Prostate gland (tissue), 2 donors: ENCODE results near the gene NCOA3. TPM values are rescaled to one million over a fixed set of nuclear protein-coding genes. Genes with fewer than 3 reads are reported as not detected.
"Not testable (repeated sequence)": the region's sequence is repeated elsewhere in the genome, so short reads cannot be mapped to it uniquely, and the experiment has no call there.

ENCODE experiments used
- DNase-seq: peaks from one replicate; pipeline ENCODE4 v3.0.0-alpha.2; 2019; ENCODE audit warnings: low spot score
- H3K27ac ChIP-seq, 2 donors: fragments of 200-600 bp; sonication (generic); 2 replicates each; pipeline ENCODE4 v1.5.1; 2017 to 2019
- H3K27me3 ChIP-seq: fragments of 200-600 bp; sonication (generic); replicated peaks from 2 replicates; pipeline ENCODE4 v1.5.1; 2019; ENCODE audit not compliant: insufficient read depth
- H3K36me3 ChIP-seq, 2 donors: fragments of 200-600 bp; sonication (generic); 1 replicate in 1 of 2; 2 replicates in 1 of 2; pipeline versions ENCODE4 v1.5.1 to v1.8.1; 2017 to 2019
- H3K4me1 ChIP-seq: fragments of 200-600 bp; sonication (generic); replicated peaks from 2 replicates; pipeline ENCODE4 v1.5.1; 2019
- H3K4me3 ChIP-seq, 2 donors: fragments of 200-600 bp; sonication (generic); 2 replicates each; pipeline ENCODE4 v1.5.1; 2017 to 2019
- H3K9me3 ChIP-seq: fragments of 200-600 bp; sonication (generic); 2 replicates; pipeline ENCODE4 v1.5.1; 2017
- POLR2A ChIP-seq: fragments of 450-650 bp; IDR thresholded peaks from one replicate; pipeline ENCODE4 v1.6.1; 2016; ENCODE audit warnings: antibody characterized with exemption, mild to moderate bottlenecking
- POLR2AphosphoS5 ChIP-seq: sonication (generic); formaldehyde crosslinking; IDR thresholded peaks from one replicate; pipeline ENCODE4 v1.6.1; 2017; ENCODE audit warnings: antibody characterized with exemption
- WGBS: methylation state at CpG from one replicate; pipeline ENCODE4 v1.1.5; 2018; 5-methylcytosine and 5-hydroxymethylcytosine counted together
- intact Hi-C: fragments of 100-400 bp; cut with DNase I; formaldehyde crosslinking; loops from one replicate; pipeline ENCODE4 v1.14.2; 2022
- total RNA-seq, 2 donors: library from RNA; depleted of rRNA; stranded (reverse); fragments of >200 nt; gene quantifications; one replicate each; pipeline ENCODE4 v1.1.0, GENCODE V29; 2016
- TF ChIP-seq, protein P1 (sequence below), 4 experiments: fragments of 200-600 bp in 2 of 4; fragments of 450-650 bp in 2 of 4; sonication (generic) in 2 of 4; IDR thresholded peaks; 1 replicate in 3 of 4; 2 replicates in 1 of 4; pipeline ENCODE4 v1.5.1; 2016 to 2019; ENCODE audit warnings: antibody characterized with exemption in 4 of 4, mild to moderate bottlenecking in 2 of 4, moderate library complexity in 2 of 4

Gene NCOA3
- total RNA-seq, 2 donors from 2014 or later = 21.6 to 35.6 TPM

DNA sequence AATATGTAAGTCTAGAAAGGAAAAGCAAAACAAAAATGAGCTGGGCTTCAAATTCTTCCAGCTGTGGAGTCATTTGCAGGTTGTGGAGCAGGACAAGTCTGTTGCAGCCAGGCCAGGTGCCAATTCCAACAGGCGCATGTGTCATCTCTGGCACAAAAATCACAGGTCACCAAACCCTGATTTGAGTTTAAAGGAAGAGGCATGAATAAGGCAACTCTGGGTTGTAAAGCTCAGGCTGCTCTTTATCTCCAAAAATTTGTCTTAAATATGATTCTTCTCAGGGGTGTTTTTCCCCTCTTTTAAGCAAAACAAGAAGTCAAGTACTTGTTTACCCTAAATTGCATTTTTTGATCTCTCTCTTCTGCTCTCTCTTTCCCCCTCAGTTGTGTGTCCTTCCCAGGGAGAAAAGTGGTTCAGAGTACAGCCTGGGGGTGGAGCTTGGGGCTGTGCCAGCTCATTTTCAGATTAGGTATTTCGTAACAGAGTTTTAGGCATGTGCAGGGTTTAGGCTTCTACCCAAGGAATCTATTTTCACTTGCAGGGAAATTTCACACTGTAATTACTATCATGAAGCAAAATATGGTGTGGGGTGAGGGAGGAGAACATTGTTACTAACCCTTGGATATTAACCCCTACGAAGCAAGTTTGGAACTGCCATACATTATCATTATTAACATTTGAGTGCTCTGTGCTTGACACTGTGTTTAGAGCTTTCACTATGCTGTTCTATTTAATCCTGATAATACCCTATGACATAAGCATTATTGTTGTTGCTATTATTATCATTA lies 8.3 kb upstream of the NCOA3 start:
- DNase-seq = peak; percentile 78
- TF ChIP-seq, protein P1, sequence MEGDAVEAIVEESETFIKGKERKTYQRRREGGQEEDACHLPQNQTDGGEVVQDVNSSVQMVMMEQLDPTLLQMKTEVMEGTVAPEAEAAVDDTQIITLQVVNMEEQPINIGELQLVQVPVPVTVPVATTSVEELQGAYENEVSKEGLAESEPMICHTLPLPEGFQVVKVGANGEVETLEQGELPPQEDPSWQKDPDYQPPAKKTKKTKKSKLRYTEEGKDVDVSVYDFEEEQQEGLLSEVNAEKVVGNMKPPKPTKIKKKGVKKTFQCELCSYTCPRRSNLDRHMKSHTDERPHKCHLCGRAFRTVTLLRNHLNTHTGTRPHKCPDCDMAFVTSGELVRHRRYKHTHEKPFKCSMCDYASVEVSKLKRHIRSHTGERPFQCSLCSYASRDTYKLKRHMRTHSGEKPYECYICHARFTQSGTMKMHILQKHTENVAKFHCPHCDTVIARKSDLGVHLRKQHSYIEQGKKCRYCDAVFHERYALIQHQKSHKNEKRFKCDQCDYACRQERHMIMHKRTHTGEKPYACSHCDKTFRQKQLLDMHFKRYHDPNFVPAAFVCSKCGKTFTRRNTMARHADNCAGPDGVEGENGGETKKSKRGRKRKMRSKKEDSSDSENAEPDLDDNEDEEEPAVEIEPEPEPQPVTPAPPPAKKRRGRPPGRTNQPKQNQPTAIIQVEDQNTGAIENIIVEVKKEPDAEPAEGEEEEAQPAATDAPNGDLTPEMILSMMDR (IDR thresholded peaks at IDR 0.05) = no peak
- TF ChIP-seq POLR2A (no peak), POLR2AphosphoS5 (peak; percentile 33)
- peaks cover 6% of the 10 kb centered on the region for H3K4me1 ChIP-seq
- intact Hi-C loops = no loop called here
- peak overlapping the region; percentile 33 to 68 for H3K27ac ChIP-seq
- no peaks in the 10 kb centered on the region for H3K27me3 ChIP-seq
- 7% methylated on average over 3 of the region's 3 CpGs for WGBS
- H3K4me3 ChIP-seq = no peak overlapping the region
- H3K9me3 ChIP-seq = no peaks in the 10 kb centered on the region
- H3K36me3 ChIP-seq = no peaks in the 10 kb centered on the region

DNA sequence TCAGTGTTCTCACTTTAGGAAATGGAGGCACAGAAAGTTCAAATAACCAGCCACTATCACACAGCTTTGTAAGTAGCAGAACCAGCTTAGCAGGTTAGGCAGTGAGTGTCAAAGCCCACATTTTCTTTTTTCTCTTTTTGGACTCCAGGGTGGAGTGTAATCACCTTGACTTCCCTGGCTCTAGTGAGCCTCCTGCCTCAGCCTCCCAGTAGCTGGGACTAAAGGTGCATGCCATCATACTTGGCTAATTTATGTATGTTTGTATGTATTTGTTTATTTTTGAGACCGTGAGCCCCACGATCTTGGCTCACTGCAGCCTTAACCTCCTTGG lies 7.8 kb upstream of the NCOA3 start:
- Histone ChIP-seq H3K4me3 (no peak overlapping the region), H3K27me3 (no peaks in the 10 kb centered on the region), H3K36me3 (no peaks in the 10 kb centered on the region), H3K27ac (peak overlapping the region in 1 of 2 donors; percentile 68), H3K4me1 (peaks cover 6% of the 10 kb centered on the region), H3K9me3 (no peaks in the 10 kb centered on the region)
- intact Hi-C loops = no loop called here
- DNase-seq = peak; percentile 7
- TF ChIP-seq POLR2A = no peak
- TF ChIP-seq POLR2AphosphoS5 = no peak
- TF ChIP-seq, protein P1 (IDR thresholded peaks at IDR 0.05) = no peak
- 31% methylated on average over 2 of the region's 2 CpGs for WGBS

DNA sequence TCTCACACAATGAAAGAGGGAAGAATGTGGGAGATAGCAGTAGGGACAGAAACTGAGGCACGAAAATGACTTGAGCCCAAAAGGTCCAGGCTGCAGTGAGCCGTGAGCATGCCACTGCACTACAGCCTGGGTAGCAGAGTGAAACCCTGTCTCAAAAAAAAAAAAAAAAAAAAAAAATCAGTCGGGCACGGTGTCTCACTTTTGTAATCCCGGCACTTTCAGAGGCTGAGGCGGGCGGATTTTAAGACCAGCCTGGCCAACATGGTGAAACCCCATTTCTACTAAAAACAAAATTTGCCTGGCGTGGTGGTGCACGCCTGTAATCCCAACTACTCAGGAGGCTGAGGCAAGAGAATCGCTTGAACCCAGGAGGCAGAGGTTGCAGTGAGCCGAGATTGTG lies 7.1 kb upstream of the NCOA3 start:
- WGBS = 95% methylated on average over 11 of the region's 11 CpGs
- H3K36me3 ChIP-seq, intact Hi-C loops, DNase-seq, H3K9me3 ChIP-seq, H3K4me3 ChIP-seq, H3K27me3 ChIP-seq, H3K4me1 ChIP-seq, H3K27ac ChIP-seq: not testable (repeated sequence)

DNA sequence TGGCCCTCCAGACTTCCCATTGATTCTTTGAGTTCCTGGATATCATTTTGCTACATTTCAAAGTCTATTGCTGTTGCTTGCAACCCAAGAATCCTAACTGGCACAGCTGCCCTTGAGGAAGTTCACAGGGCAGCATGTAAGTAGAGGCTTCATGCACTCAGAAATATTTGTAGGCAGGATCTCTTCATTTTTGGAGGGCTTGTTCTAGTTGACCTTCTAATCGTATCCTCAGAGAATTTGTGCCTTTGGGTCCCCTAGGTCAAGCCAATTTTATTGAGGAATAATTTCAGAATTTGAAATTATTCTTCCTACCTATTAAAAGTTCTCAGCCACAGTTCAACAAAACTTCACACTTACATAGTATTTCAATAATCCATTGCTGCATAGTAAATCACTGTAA lies 5.6 kb upstream of the NCOA3 start:
- WGBS = 94% methylated on average over 1 of the region's 1 CpG
- TF ChIP-seq POLR2A (no peak), POLR2AphosphoS5 (no peak)
- TF ChIP-seq, protein P1 (IDR thresholded peaks at IDR 0.05) = no peak
- Histone ChIP-seq H3K9me3 (no peaks in the 10 kb centered on the region), H3K4me3 (no peak overlapping the region), H3K36me3 (no peaks in the 10 kb centered on the region), H3K27me3 (no peaks in the 10 kb centered on the region), H3K4me1 (peaks cover 6% of the 10 kb centered on the region), H3K27ac (no peak overlapping the region)
- no peak for DNase-seq
- intact Hi-C loops = no loop called here

DNA sequence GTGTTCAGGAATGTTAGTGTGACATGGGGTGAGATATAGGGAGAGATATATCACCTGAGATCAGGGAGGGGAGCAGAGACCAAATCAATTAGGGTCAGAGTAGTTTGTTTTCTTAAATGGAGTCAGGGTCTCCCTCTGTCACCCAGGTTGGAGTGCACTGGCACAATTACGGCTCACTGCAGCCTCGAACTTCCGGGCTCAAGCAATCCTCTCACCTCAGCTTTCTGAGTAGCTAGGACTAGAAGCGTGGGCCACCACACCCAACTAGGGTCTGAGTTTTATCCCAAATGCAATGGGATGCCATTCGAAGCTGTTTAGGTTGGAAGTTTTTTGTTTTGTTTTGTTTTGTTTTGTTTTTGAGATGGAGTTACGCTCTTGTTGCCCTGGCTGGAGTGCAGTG lies 3.1 kb upstream of the NCOA3 start:
- TF ChIP-seq POLR2AphosphoS5 (no peak), POLR2A (no peak)
- TF ChIP-seq, protein P1 (IDR thresholded peaks at IDR 0.05) = no peak
- no peak overlapping the region for H3K27ac ChIP-seq
- no peak overlapping the region for H3K4me3 ChIP-seq
- no peaks in the 10 kb centered on the region for H3K9me3 ChIP-seq
- H3K27me3 ChIP-seq = no peaks in the 10 kb centered on the region
- intact Hi-C loops = no loop called here
- WGBS = 89% methylated on average over 6 of the region's 6 CpGs
- H3K4me1 ChIP-seq = peaks cover 6% of the 10 kb centered on the region
- no peak for DNase-seq
- no peaks in the 10 kb centered on the region for H3K36me3 ChIP-seq
